B cell (primary cell): ENCODE results near the gene PPT2.

Experiments used
- EZH2 ChIP-seq: IDR thresholded peaks from 2 replicates; pipeline ENCODE4 v1.6.1; 2012; ENCODE audit warnings: borderline replicate concordance, low read depth, mild to moderate bottlenecking, moderate library complexity, low read length; ENCODE audit not compliant: insufficient read depth, poor library complexity, severe bottlenecking
- TF ChIP-seq, protein P1 (sequence below): fragments of 200-600 bp; IDR thresholded peaks from one replicate; pipeline ENCODE4 v1.8.0; 2022; ENCODE audit warnings: antibody characterized with exemption, mild to moderate bottlenecking

GRCh38 chr6:32146287-32146686 is 7.7 kb upstream of the PPT2 start:
- TF ChIP-seq, protein P1, sequence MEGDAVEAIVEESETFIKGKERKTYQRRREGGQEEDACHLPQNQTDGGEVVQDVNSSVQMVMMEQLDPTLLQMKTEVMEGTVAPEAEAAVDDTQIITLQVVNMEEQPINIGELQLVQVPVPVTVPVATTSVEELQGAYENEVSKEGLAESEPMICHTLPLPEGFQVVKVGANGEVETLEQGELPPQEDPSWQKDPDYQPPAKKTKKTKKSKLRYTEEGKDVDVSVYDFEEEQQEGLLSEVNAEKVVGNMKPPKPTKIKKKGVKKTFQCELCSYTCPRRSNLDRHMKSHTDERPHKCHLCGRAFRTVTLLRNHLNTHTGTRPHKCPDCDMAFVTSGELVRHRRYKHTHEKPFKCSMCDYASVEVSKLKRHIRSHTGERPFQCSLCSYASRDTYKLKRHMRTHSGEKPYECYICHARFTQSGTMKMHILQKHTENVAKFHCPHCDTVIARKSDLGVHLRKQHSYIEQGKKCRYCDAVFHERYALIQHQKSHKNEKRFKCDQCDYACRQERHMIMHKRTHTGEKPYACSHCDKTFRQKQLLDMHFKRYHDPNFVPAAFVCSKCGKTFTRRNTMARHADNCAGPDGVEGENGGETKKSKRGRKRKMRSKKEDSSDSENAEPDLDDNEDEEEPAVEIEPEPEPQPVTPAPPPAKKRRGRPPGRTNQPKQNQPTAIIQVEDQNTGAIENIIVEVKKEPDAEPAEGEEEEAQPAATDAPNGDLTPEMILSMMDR, result no peak
- no peak for TF ChIP-seq EZH2
